T-helper 1 cell treated with Interleukin-12 subunit alpha and Interleukin-12 subunit beta and Interleukin-4 antibody, amounts not matched to agents 30 μg/mL and 1 μg/mL, for 36 hours (primary cell): Measurements from ENCODE around the gene NRG4.
"Not testable (repeated sequence)": the region's sequence is repeated elsewhere in the genome, so short reads cannot be mapped to it uniquely, and the experiment has no call there.

Source experiments
- H3K27ac Mint-ChIP-seq: one replicate; pipeline ENCODE4 v1.8.0; 2021; ENCODE audit warnings: mild to moderate bottlenecking, mixed read lengths
- H3K27me3 Mint-ChIP-seq: one replicate; pipeline ENCODE4 v1.8.0; 2021; ENCODE audit warnings: low read depth, mixed read lengths
- H3K36me3 Mint-ChIP-seq: one replicate; pipeline ENCODE4 v1.8.0; 2021; ENCODE audit warnings: low read depth, mixed read lengths
- H3K4me1 Mint-ChIP-seq: one replicate; pipeline ENCODE4 v1.8.0; 2021; ENCODE audit warnings: low read depth, mixed read lengths
- H3K4me3 Mint-ChIP-seq: one replicate; pipeline ENCODE4 v1.8.0; 2021; ENCODE audit warnings: mild to moderate bottlenecking, moderate library complexity, mixed read lengths
- H3K9me3 Mint-ChIP-seq: one replicate; pipeline ENCODE4 v1.8.0; 2021; ENCODE audit warnings: mixed read lengths

Gene NRG4

DNA sequence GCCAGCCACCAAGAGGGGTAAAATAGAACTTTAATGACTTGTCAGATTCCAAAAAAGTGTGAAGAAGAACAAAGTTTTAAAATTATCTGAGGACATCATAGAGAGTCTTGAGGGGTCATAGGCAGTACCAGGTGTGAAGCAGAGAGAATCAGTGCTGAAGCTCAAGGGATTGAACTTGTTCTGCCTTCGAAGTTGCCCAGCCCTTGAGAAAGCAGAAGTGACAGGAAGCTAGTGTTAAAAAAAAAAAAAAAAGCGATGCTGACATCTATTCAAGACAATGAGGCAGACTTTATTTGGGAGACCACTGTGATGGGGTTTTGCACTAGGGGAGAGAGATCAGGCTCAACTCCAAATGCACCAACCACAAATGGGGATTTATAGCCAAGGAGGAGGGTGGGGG, 86.8 kb downstream of the NRG4 start:
- Mint-ChIP-seq H3K4me3 (no peak overlapping the region), H3K27ac (peak overlapping the region; percentile 62), H3K9me3 (no peaks in the 10 kb centered on the region), H3K36me3 (peaks cover 29% of the 10 kb centered on the region), H3K27me3 (no peaks in the 10 kb centered on the region), H3K4me1 (peaks cover 41% of the 10 kb centered on the region)

DNA sequence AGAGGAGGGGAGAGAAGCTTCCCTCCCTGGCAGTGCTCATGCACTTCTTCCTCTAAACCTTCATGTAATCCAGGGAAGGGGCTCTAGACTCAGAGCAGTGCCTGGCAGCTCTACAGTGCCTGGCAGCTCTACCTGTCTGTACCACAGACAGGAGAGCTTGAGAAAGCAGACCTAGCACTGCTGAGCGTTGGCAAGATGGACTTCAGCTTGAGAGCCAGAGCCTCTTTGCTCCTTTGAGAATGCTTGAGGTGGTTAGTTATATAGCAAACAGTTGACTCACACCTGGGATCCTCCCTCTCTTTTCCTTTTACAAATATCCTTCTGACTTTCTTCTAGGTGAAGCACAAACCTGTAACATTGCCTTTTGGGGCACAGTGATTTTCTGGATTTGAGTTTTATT, 87.6 kb downstream of the NRG4 start:
- H3K4me1 Mint-ChIP-seq = peaks cover 33% of the 10 kb centered on the region
- no peaks in the 10 kb centered on the region for H3K27me3 Mint-ChIP-seq
- no peak overlapping the region for H3K4me3 Mint-ChIP-seq
- no peaks in the 10 kb centered on the region for H3K9me3 Mint-ChIP-seq
- H3K36me3 Mint-ChIP-seq = peaks cover 24% of the 10 kb centered on the region
- no peak overlapping the region for H3K27ac Mint-ChIP-seq

DNA sequence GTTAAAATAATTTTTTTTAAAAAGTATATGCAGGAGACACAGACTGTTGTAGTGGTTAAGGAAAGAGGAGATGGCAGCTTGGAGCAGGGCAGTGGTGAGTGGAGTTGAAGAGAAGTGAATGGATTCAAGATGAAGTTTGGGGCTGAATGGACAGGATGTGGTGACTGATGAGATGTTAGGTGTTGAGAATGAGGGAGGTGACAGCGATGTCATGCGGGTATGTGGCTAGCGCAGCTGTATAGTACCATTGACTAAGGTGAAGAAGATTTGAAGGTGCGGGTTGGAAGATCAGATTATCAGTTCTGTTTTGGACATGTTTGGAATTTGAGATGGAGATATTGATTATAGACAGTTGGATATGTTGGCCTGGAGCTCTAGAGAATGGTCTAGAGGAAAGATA, 88.5 kb downstream of the NRG4 start:
- peaks cover 24% of the 10 kb centered on the region for H3K36me3 Mint-ChIP-seq
- no peak overlapping the region for H3K27ac Mint-ChIP-seq
- no peaks in the 10 kb centered on the region for H3K27me3 Mint-ChIP-seq

DNA sequence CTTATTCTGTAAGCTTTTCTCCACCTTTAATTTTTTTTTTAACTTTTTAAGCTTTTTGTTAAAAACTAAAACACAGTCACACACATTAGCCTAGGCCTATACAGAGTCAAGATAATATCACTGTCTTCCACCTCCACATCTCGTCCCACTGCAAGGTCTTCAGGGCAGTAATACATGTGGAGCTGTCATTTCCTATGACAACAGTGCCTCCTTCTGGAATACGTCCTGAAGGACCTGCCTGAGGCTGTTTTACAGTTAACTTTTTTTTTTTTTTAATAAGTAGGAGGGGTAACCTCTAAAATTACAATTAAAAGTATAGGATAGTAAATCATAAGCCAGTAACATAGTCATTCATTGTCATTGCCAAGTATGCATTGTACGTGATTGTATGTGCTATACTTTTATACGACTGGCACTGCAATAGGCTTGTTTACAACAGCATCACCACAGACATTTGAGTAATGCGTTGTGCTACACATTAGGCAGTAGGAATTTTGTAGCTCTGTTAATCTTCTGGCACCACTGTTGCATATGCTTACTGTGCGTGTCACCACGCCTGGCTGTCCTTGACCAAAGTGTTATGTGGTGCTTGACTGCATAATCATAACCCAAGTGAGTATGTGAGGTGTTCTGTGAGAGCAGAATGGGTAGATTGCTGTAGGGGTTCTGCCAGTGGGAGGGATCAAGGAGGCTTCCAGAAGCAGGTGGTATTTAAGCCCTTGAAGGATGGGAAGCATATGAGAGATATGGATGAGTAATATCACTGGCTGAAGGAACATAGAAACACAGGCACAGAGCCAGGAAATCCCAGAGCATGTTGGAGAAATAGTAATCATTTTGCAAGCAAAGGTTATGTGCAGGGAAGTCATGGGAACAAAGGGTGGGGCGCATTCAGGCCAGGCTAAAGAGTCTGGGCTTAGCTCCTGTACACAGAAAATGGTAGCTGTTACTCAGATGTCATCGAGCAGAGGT, 90.2 kb downstream of the NRG4 start:
- no peak overlapping the region for H3K27ac Mint-ChIP-seq
- no peak overlapping the region for H3K4me3 Mint-ChIP-seq
- H3K27me3 Mint-ChIP-seq = no peaks in the 10 kb centered on the region
- peaks cover 26% of the 10 kb centered on the region for H3K4me1 Mint-ChIP-seq
- H3K9me3 Mint-ChIP-seq = no peaks in the 10 kb centered on the region
- peaks cover 30% of the 10 kb centered on the region for H3K36me3 Mint-ChIP-seq

More for the DNA sequence above, 88.5 kb downstream of the NRG4 start:
- peaks cover 33% of the 10 kb centered on the region for H3K4me1 Mint-ChIP-seq
- no peaks in the 10 kb centered on the region for H3K9me3 Mint-ChIP-seq
- peak overlapping the region; percentile 0 for H3K4me3 Mint-ChIP-seq

DNA sequence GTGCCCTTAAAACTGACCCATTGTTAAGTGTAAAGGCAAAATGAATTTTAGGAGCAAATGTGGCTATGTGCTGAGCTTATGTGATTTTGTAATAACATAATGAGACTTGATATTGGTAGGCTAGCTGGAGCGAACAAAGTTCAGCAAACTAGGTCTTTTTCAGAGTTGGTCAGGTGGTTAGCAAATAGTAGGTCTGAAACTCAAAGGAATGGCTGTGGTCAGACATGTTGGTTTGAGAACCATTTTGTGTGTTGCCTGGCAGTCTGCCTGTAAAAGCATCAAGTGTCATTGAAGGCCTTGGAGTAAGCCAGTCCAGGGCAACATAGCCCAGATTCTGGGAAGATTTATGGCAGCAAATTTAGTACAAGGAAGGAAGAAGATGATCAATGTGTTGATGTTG, 92.1 kb downstream of the NRG4 start:
- Mint-ChIP-seq H3K4me3 (no peak overlapping the region), H3K4me1 (peaks cover 18% of the 10 kb centered on the region), H3K27ac (no peak overlapping the region), H3K9me3 (no peaks in the 10 kb centered on the region), H3K27me3 (no peaks in the 10 kb centered on the region), H3K36me3 (peaks cover 25% of the 10 kb centered on the region)

DNA sequence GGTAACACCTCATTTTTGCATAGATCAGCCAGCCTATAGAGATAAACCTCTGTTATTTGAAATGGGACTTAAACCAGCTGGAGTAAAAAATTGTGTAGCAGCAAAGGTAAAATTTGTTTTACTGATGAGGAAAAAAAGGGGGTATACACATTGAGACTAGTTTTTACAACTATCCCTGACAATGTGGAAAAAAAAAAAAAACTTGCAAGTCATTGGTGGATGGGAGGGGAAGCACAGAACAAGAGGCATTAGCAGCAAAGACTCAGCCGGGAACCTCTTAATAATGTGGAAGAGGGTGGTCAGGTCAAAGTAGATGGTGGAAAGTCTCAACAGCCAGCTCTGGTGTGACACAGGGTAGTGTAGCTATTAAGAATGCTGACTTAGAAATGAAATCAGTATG, 94.1 kb downstream of the NRG4 start:
- Mint-ChIP-seq H3K27ac (no peak overlapping the region), H3K27me3 (no peaks in the 10 kb centered on the region), H3K4me3 (no peak overlapping the region), H3K9me3 (no peaks in the 10 kb centered on the region), H3K36me3 (peaks cover 30% of the 10 kb centered on the region), H3K4me1 (peaks cover 12% of the 10 kb centered on the region)

DNA sequence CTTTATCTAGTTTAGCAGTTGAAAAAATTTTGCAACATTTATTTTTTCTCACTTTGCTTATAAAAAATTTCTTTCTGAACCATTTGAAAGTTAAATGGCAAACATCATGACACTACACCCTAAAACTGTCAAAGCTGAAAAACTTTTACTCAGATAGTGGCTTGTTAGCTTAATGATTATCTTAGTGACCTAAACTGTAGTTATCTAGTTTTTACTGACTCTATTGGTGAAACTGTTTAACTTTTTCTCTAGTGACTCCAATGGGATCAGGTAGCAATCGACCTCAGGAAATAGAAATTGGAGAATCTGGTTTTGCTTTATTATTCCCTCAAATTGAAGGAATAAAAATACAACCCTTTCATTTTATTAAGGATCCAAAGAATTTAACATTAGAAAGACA, 95.2 kb downstream of the NRG4 start:
- H3K36me3 Mint-ChIP-seq = peaks cover 34% of the 10 kb centered on the region

DNA sequence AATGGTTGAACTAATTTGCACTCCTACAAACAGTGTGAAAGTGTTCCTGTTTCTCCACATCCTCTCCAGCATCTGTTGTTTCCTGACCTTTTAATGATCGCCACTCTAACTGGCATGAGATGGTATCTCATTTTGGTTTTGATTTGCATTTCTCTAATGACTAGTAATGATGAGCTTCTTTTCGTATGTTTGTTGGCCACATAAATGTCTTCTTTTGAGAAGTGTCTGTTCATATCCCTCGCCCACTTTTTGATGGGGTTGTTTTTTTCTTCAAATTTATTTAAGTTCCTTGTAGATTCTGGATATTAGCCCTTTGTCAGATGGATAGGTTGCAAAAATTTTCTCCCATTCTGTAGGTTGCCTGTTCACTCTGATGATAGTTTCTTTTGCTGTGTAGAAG, 101.9 kb downstream of the NRG4 start:
- Mint-ChIP-seq H3K9me3 (peaks cover 11% of the 10 kb centered on the region), H3K4me1 (peaks cover 26% of the 10 kb centered on the region), H3K36me3 (peaks cover 57% of the 10 kb centered on the region)
- H3K27ac Mint-ChIP-seq, H3K4me3 Mint-ChIP-seq, H3K27me3 Mint-ChIP-seq: not testable (repeated sequence)

More for the DNA sequence above, 95.2 kb downstream of the NRG4 start:
- Mint-ChIP-seq H3K4me1 (peaks cover 9% of the 10 kb centered on the region), H3K27me3 (no peaks in the 10 kb centered on the region), H3K9me3 (no peaks in the 10 kb centered on the region), H3K4me3 (no peak overlapping the region), H3K27ac (no peak overlapping the region)

DNA sequence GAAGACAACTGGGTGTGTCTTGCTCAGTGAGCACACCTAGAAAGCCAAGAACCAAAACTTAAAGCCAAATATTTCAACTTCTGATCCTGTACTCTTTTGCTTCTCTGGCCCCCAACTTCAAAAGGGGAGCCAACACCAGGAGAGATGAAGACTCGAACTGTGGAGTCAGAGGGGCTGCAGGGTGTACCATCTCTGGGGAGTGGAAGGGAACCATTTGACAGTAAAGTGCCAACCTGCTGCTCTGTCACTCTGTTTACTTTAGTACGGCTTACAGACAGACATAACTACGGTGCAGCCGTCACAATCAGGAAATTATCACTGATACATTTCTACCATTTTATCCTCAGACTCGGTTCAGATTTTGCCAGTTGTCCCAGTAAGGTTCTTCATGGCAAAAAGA, 107.0 kb downstream of the NRG4 start:
- H3K27me3 Mint-ChIP-seq = no peaks in the 10 kb centered on the region
- H3K4me1 Mint-ChIP-seq = peaks cover 39% of the 10 kb centered on the region

DNA sequence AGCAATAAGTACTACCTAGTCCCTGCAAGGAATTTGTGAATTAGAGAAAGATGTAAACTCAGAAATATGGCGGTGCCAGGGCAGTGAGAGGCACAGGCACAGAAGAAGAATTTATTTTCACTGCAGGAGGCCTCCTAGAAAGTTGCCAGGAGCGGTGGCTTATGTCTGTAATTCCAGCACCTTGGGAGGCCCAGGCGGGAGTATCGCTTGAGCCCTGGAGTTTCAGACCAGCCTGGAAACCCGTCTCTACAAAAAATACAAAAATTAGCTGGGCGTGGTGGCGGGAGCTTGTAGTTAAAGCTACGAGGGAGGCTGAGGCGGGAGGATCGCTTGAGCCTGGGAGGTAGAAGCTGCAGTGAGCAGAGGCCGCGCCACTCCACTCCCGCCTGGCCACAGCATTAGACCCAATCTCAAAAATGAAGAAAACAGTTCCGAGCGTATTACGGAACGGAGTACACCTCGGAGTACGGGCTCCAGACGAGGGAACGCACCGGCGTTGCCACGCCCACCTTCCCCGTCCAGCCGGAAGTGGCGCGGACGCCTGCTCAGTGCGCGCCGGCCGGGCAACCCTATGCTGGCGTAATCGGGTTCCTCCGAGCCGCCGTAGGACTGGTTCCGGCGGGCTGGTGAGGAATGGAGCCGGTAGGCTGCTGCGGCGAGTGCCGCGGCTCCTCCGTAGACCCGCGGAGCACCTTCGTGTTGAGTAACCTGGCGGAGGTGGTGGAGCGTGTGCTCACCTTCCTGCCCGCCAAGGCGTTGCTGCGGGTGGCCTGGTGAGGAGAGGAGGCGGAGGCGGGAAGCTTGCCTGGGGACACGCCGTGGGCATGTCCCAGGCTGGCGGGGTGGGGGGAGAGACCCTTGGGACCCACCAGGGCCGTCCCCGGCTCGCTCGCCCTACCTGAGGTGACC, 108.6 kb downstream of the NRG4 start, which contains the start of gene FBXO22:
FBXO22 (plus strand) TSS at position 548 of the 909 bp plus-strand sequence; CDS start at position 634, 86 bp downstream.
- Mint-ChIP-seq H3K27ac (peak within 1 kb of the TSS; percentile 95), H3K27me3 (no peaks in the 10 kb centered on the region), H3K4me1 (peaks cover 32% of the 10 kb centered on the region), H3K4me3 (peak within 1 kb of the TSS; percentile 95), H3K36me3 (peaks cover 16% of the 10 kb centered on the region), H3K9me3 (no peaks in the 10 kb centered on the region)

More for the DNA sequence above, 107.0 kb downstream of the NRG4 start:
- H3K9me3 Mint-ChIP-seq = peaks cover 3% of the 10 kb centered on the region
- H3K4me3 Mint-ChIP-seq = peak overlapping the region; percentile 81
- H3K27ac Mint-ChIP-seq = no peak overlapping the region
- peaks cover 28% of the 10 kb centered on the region for H3K36me3 Mint-ChIP-seq

DNA sequence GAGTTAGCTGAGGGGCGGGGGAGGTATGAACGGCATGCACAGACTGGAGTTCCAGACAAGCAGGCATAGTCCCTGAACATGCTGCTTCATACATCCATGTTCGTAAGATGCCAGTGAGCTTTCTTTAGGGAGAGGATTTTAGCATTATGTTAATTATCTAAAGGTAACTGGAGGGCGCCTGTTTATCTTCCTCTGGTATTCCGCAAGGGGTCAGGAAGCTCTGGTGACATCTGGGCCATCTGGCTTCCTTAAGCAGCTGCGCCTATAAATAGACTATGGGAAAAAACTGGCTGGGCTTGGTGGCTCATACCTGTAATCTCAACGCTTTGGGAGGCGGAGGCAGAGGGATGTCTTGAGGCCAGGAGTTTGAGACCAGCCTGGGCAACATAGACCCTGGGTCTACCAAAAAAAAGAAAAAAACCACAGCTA, 110.1 kb downstream of the NRG4 start:
- no peaks in the 10 kb centered on the region for H3K27me3 Mint-ChIP-seq
- H3K9me3 Mint-ChIP-seq = no peaks in the 10 kb centered on the region
- peak overlapping the region; percentile 58 for H3K4me3 Mint-ChIP-seq
- H3K27ac Mint-ChIP-seq = peak overlapping the region; percentile 71
- H3K36me3 Mint-ChIP-seq = peaks cover 21% of the 10 kb centered on the region
- peaks cover 30% of the 10 kb centered on the region for H3K4me1 Mint-ChIP-seq

DNA sequence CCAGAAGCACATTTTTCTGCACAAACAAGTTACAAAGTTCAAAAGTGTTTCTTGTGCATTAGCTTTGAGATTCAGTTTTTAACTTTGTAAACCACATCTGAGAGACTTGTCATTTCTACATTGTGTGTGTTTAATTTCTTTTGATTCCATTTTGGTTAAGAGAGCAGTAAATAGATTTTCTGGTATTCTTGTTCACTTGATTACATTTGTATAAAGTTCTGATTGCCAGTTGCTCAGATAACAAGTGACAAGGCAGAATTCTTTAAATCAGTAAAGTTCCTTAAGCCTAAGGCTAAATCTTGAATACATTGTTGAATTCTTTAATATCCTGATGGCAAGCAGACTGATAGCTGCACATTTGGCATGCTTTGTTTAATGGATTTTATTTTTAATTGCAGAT, 111.6 kb downstream of the NRG4 start:
- H3K4me1 Mint-ChIP-seq = peaks cover 24% of the 10 kb centered on the region
- H3K9me3 Mint-ChIP-seq = no peaks in the 10 kb centered on the region
- peaks cover 18% of the 10 kb centered on the region for H3K36me3 Mint-ChIP-seq
- H3K27me3 Mint-ChIP-seq = no peaks in the 10 kb centered on the region
- no peak overlapping the region for H3K4me3 Mint-ChIP-seq
- no peak overlapping the region for H3K27ac Mint-ChIP-seq

DNA sequence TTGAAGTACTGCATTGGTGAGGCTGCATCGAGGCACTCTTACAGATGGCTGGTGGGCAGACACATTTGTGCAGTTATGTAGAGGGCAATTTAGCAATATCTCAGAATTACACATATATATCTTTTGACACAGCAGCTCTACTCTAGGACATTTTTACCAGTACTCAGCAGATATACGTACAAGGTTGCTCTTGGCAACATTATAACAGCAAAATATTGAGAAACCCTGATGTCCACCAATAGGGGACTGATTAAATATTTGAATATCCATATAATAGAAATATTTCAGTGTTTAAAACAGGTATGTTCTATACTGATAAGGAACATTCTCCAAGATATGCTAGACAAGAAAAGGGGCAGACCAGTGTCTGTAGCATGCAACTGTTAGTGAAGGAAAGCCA, 116.5 kb downstream of the NRG4 start:
- no peak overlapping the region for H3K4me3 Mint-ChIP-seq
- H3K4me1 Mint-ChIP-seq = peaks cover 10% of the 10 kb centered on the region
- no peaks in the 10 kb centered on the region for H3K9me3 Mint-ChIP-seq
- H3K27ac Mint-ChIP-seq = no peak overlapping the region
- H3K36me3 Mint-ChIP-seq = peaks cover 21% of the 10 kb centered on the region
- H3K27me3 Mint-ChIP-seq = no peaks in the 10 kb centered on the region

DNA sequence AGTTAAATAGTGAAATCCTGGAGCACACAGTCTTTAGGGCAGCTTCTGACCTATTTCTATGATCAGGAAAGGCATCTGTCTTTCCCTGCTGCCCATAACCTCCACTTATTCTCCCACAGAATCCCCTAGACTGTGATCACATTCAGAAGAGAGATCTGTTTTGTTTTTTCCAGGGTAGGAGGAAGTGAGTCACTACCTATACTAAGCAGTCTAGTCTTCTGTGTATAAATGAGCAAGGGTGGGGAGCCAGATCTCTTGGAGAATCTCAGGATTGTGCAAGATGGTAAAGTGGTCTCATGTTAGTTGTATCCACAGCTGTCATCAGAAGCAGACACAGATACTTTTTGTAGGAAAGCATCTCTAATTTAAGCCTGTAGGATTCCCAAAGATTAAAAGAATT, 120.3 kb downstream of the NRG4 start:
- no peak overlapping the region for H3K4me3 Mint-ChIP-seq
- peaks cover 19% of the 10 kb centered on the region for H3K4me1 Mint-ChIP-seq
- peaks cover 30% of the 10 kb centered on the region for H3K36me3 Mint-ChIP-seq
- H3K27ac Mint-ChIP-seq = peak overlapping the region; percentile 53
- no peaks in the 10 kb centered on the region for H3K9me3 Mint-ChIP-seq
- no peaks in the 10 kb centered on the region for H3K27me3 Mint-ChIP-seq
